Thyroid gland (tissue), 4 donors: ENCODE results near the gene PCED1A. TPM values are rescaled to one million over a fixed set of nuclear protein-coding genes. Genes with fewer than 3 reads are reported as not detected.

Experiments
- DNase-seq, 2 donors: peaks; one replicate each; pipeline ENCODE4 v3.0.0-alpha.2; 2019
- H3K27ac ChIP-seq, 3 donors: fragments of 200-600 bp; sonication (generic); 1 replicate in 2 of 3; 2 replicates in 1 of 3; pipeline ENCODE4 v1.5.1; 2016 to 2019; ENCODE audit warnings: mild to moderate bottlenecking in 1 of 3, moderate library complexity in 1 of 3
- H3K27me3 ChIP-seq: fragments of 200-600 bp; sonication (generic); one replicate; pipeline ENCODE4 v1.5.1; 2019
- H3K36me3 ChIP-seq, 2 donors: fragments of 200-600 bp; sonication (generic); one replicate each; pipeline ENCODE4 v1.5.1; 2016 to 2019
- H3K4me1 ChIP-seq, 2 donors: fragments of 200-600 bp; sonication (generic); one replicate each; pipeline ENCODE4 v1.5.1; 2017 to 2019
- H3K4me3 ChIP-seq, 3 donors: fragments of 200-600 bp; sonication (generic); replicated peaks in 1 of 3; 1 replicate in 2 of 3; 2 replicates in 1 of 3; pipeline ENCODE4 v1.5.1; 2016; ENCODE audit warnings: mild to moderate bottlenecking in 1 of 3
- H3K9me3 ChIP-seq: fragments of 200-600 bp; sonication (generic); one replicate; pipeline ENCODE4 v1.5.1; 2017
- POLR2A ChIP-seq, 2 donors: fragments of 450-650 bp; IDR thresholded peaks; one replicate each; pipeline ENCODE4 v1.6.1; 2017; ENCODE audit warnings: antibody characterized with exemption in 2 of 2, mild to moderate bottlenecking in 2 of 2, moderate library complexity in 1 of 2
- WGBS, 2 donors: methylation state at CpG; one replicate each; pipeline ENCODE4 v1.1.5; 2017; 5-methylcytosine and 5-hydroxymethylcytosine counted together
- intact Hi-C: fragments of 100-400 bp; cut with DNase I; formaldehyde crosslinking; loops from one replicate; pipeline ENCODE4 v1.15.1; 2023
- total RNA-seq, 4 donors: library from RNA; depleted of rRNA; stranded (reverse); fragments of >200 nt; gene quantifications; one replicate each; pipeline ENCODE4 v1.2.3, GENCODE V29; 2016
- TF ChIP-seq, protein P1 (sequence below), 6 experiments: fragments of 200-600 bp in 3 of 6; fragments of 450-650 bp in 3 of 6; sonication (generic) in 3 of 6; IDR thresholded peaks; one replicate each; pipeline ENCODE4 v1.5.1; 2016 to 2019; ENCODE audit warnings: antibody characterized with exemption in 6 of 6, mild to moderate bottlenecking in 2 of 6, inconsistent platforms in 1 of 6, moderate library complexity in 1 of 6

PCED1A gene
- total RNA-seq, 4 donors from 2014 or later: 38.0 to 95.9 (median 63.4) TPM

DNA sequence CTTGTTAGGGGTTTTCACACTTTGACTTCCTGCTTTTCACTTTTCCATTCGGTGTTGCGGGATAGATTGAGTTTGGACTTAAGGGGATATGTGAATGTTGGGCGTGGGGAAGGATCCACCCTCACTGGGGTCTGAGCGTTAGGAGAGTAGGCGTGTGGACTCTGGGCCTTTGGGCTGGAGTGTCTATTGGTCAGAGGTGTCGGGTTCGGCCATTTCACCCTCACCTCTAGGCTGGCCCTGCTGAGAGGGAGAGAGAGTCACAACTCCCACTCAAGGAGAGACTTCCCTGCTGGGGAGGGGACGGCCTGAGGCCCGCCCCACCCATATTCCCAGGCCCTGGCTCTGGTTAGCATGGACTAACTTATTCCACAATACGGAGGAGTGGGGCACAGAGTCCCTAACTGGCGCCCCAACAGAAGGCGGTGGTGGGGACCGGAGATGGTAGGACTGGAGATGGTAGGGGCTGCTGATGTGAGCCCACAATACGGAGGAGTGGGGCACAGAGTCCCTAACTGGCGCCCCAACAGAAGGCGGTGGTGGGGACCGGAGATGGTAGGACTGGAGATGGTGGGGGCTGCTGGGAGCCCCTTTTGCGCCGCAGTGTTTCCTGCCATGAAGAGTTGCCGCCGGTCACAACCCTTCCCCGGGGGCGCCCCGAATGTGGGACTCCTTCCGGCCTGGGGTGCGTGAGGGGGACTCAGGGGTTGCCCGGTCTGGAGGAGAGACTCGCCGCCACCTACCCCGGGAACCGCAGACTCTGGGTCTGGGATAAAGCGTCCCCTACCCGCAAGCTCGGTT, 31.4 kb upstream of the PCED1A start:
- peak overlapping the region in 1 of 3 donors; percentile 82 for H3K4me3 ChIP-seq
- intact Hi-C loops: no loop called here
- H3K4me1 ChIP-seq: peaks cover 17 to 23% of the 10 kb centered on the region in 2 donors
- peaks cover 0 to under 1% of the 10 kb centered on the region in 2 donors for H3K36me3 ChIP-seq
- H3K27ac ChIP-seq: no peak overlapping the region
- no peaks in the 10 kb centered on the region for H3K9me3 ChIP-seq
- TF ChIP-seq, protein P1, sequence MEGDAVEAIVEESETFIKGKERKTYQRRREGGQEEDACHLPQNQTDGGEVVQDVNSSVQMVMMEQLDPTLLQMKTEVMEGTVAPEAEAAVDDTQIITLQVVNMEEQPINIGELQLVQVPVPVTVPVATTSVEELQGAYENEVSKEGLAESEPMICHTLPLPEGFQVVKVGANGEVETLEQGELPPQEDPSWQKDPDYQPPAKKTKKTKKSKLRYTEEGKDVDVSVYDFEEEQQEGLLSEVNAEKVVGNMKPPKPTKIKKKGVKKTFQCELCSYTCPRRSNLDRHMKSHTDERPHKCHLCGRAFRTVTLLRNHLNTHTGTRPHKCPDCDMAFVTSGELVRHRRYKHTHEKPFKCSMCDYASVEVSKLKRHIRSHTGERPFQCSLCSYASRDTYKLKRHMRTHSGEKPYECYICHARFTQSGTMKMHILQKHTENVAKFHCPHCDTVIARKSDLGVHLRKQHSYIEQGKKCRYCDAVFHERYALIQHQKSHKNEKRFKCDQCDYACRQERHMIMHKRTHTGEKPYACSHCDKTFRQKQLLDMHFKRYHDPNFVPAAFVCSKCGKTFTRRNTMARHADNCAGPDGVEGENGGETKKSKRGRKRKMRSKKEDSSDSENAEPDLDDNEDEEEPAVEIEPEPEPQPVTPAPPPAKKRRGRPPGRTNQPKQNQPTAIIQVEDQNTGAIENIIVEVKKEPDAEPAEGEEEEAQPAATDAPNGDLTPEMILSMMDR (IDR thresholded peaks at IDR 0.05): no peak
- no peak for TF ChIP-seq POLR2A (IDR thresholded peaks at IDR 0.05)
- DNase-seq: no peak
- no peaks in the 10 kb centered on the region for H3K27me3 ChIP-seq
- 26 to 38% methylated on average over 23 to 26 of the region's 34 CpGs for WGBS, 2 donors

- TF ChIP-seq, protein P1 (IDR thresholded peaks at IDR 0.05): no peak
- no peak for TF ChIP-seq POLR2A (IDR thresholded peaks at IDR 0.05)
- Histone ChIP-seq H3K9me3 (no peaks in the 10 kb centered on the region), H3K27me3 (no peaks in the 10 kb centered on the region), H3K36me3 (peaks cover 8% of the 10 kb centered on the region in 2 donors), H3K4me3 (no peak overlapping the region), H3K4me1 (peaks cover 17 to 23% of the 10 kb centered on the region in 2 donors), H3K27ac (no peak overlapping the region)
- 66 to 68% methylated on average over 2 of the region's 2 CpGs for WGBS, 2 donors
- intact Hi-C loops: no loop called here
- DNase-seq: no peak
Measured at GRCh38 chr20:2871111-2871465, 30.6 kb upstream of the PCED1A start.

DNA sequence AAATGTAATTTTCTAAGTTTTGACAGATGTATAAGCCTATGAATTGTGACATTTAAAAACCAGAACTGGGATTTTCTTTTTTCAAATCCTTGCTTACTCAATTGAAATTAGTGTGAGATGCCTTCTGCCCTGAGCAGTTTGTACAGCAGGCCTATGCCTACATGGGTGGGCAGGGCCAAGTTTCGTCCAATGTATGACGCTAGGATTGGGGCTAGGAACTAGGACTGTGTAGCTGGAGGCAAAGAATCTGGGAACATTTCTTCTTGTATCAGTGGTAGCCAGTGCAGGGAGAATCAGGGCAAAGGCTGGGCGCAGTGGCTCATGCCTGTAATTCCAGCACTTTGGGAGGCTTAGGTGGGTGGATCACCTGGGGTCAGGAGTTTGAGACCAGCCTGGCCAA, 28.9 kb upstream of the PCED1A start:
- Histone ChIP-seq H3K27me3 (no peaks in the 10 kb centered on the region), H3K9me3 (no peaks in the 10 kb centered on the region), H3K4me1 (peaks cover 1 to 12% of the 10 kb centered on the region in 2 donors), H3K27ac (no peak overlapping the region), H3K4me3 (no peak overlapping the region), H3K36me3 (peaks cover 20 to 25% of the 10 kb centered on the region in 2 donors)
- TF ChIP-seq, protein P1 (IDR thresholded peaks at IDR 0.05): no peak
- TF ChIP-seq POLR2A (IDR thresholded peaks at IDR 0.05): no peak
- DNase-seq: no peak
- 95% methylated on average over 3 of the region's 3 CpGs for WGBS, 2 donors
- intact Hi-C loops: no loop called here

- TF ChIP-seq, protein P1 (IDR thresholded peaks at IDR 0.05): no peak
- no peak for TF ChIP-seq POLR2A (IDR thresholded peaks at IDR 0.05)
- intact Hi-C loops: no loop called here
- Histone ChIP-seq H3K9me3 (no peaks in the 10 kb centered on the region), H3K27ac (no peak overlapping the region), H3K36me3 (peaks cover 29 to 38% of the 10 kb centered on the region in 2 donors), H3K4me3 (no peak overlapping the region), H3K27me3 (no peaks in the 10 kb centered on the region), H3K4me1 (peaks cover 0 to 8% of the 10 kb centered on the region in 2 donors)
- DNase-seq: no peak
- 75 to 76% methylated on average over 12 of the region's 12 CpGs for WGBS, 2 donors
Measured at GRCh38 chr20:2867081-2867864, 26.8 kb upstream of the PCED1A start.

DNA sequence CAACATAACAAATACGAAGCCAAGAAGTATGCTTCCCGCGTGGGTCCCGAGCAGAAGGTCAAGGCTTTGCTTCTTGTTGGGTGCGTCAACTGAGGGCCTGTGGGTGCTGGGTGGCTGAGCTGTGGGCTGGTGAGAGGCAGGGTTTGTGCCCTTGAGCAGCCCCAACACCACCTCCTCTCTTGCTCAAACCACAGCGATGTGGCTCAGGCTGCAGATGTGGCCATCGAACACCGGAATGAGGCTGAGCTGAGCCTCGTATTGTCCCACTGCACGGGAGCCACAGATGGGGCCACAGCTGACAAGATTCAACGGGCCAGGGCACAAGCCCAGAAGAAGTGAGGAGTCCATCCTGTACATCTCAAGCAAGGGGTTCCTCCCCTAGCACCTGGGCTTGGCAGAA, 25.8 kb upstream of the PCED1A start:
- no peaks in the 10 kb centered on the region for H3K27me3 ChIP-seq

More for the DNA sequence above, 25.8 kb upstream of the PCED1A start:
- H3K4me1 ChIP-seq: no peaks in the 10 kb centered on the region
- H3K27ac ChIP-seq: no peak overlapping the region
- TF ChIP-seq, protein P1 (IDR thresholded peaks at IDR 0.05): no peak
- TF ChIP-seq POLR2A (IDR thresholded peaks at IDR 0.05): no peak
- DNase-seq: no peak
- H3K9me3 ChIP-seq: no peaks in the 10 kb centered on the region
- H3K4me3 ChIP-seq: no peak overlapping the region
- H3K36me3 ChIP-seq: peaks cover 37 to 38% of the 10 kb centered on the region in 2 donors
- WGBS, 2 donors: 93 to 94% methylated on average over 11 of the region's 11 CpGs
- intact Hi-C loops: no loop called here
